Endothelial cell of umbilical vein (primary cell): ENCODE data around the gene C20orf141. TPM values are rescaled to one million over a fixed set of nuclear protein-coding genes. Genes with fewer than 3 reads are reported as not detected.

ENCODE experiments used
- BruUV-seq: library from RNA; stranded (reverse); fragments of 400-500 nt; replicated peaks from 2 replicates; lab custom pipeline; 2021; lab: Mats Ljungman, UMichigan
- CTCF ChIA-PET: fragments of 300-600, 350-600 bp; sonication (Branson Sonifier 250); formaldehyde crosslinking; loops from one replicate; lab custom pipeline; 2021; ENCODE audit warnings: antibody characterized with exemption, inconsistent platforms; lab: Charles Lee
- POLR2A ChIA-PET: fragments of 300-600, 350-600 bp; sonication (Branson Sonifier 250); formaldehyde crosslinking; loops from one replicate; lab custom pipeline; 2021; ENCODE audit warnings: antibody characterized with exemption, inconsistent platforms; lab: Charles Lee
- DNase-seq: peaks from one replicate; pipeline ENCODE4 v3.0.0-alpha.2; 2011; ENCODE audit warnings: low read depth, low spot score
- FAIRE-seq: peaks from 2 replicates; lab custom pipeline; 2011; peaks lifted over from hg19 to GRCh38; lab: Jason Lieb, UNC
- H2AFZ ChIP-seq: 2 replicates; pipeline ENCODE4 v1.6.0; 2012; ENCODE audit warnings: low read depth, low read length, control low read depth, inconsistent platforms
- H3K27ac ChIP-seq: 2 replicates; pipeline ENCODE4 v1.5.1; 2011; ENCODE audit warnings: low read depth, mild to moderate bottlenecking, control low read depth, low read length, moderate library complexity; ENCODE audit not compliant: insufficient read depth
- H3K27me3 ChIP-seq, 2 experiments: 2 replicates each; pipeline versions ENCODE4 v1.6.0 to v1.6.1; 2011; ENCODE audit warnings: low read length in 2 of 2, mixed read lengths in 1 of 2; ENCODE audit not compliant: control insufficient read depth in 2 of 2, insufficient read depth in 2 of 2
- H3K36me3 ChIP-seq, 2 experiments: 2 replicates in 1 of 2; 3 replicates in 1 of 2; pipeline ENCODE4 v1.5.1; 2011; ENCODE audit warnings: low read length in 2 of 2, mild to moderate bottlenecking in 1 of 2, moderate library complexity in 1 of 2; ENCODE audit not compliant: control insufficient read depth in 2 of 2, insufficient read depth in 2 of 2; ENCODE audit errors: extremely low read depth in 1 of 2
- H3K4me1 ChIP-seq: 3 replicates; pipeline ENCODE4 v1.5.1; 2011; ENCODE audit warnings: mild to moderate bottlenecking, low read length; ENCODE audit not compliant: control insufficient read depth, insufficient read depth; ENCODE audit errors: extremely low read depth
- H3K4me2 ChIP-seq: 2 replicates; pipeline ENCODE4 v1.6.1; 2011; ENCODE audit warnings: low read length, control low read depth, mixed read lengths; ENCODE audit not compliant: insufficient read depth
- H3K4me3 ChIP-seq, 3 experiments: fragments of 200-600 bp in 1 of 3; sonication (generic), shearing (Covaris generic) in 1 of 3; replicated peaks in 1 of 3; 2 replicates each; pipeline ENCODE4 v1.5.1; 2011 to 2016; ENCODE audit warnings: control low read depth in 3 of 3, low read length in 3 of 3, mild to moderate bottlenecking in 2 of 3, inconsistent platforms in 1 of 3, low read depth in 1 of 3, moderate library complexity in 1 of 3; ENCODE audit not compliant: insufficient read depth in 1 of 3
- H3K79me2 ChIP-seq: 2 replicates; pipeline ENCODE4 v1.6.0; 2012; ENCODE audit warnings: low read length, inconsistent platforms; ENCODE audit not compliant: control insufficient read depth, insufficient read depth
- H3K9ac ChIP-seq: replicated peaks from 2 replicates; pipeline ENCODE3; 2011; ENCODE audit warnings: low read length, control low read depth; ENCODE audit not compliant: insufficient read depth; ENCODE audit errors: extremely low read depth
- H3K9me1 ChIP-seq: replicated peaks from 3 replicates; pipeline ENCODE4 v1.6.0; 2011; ENCODE audit warnings: mild to moderate bottlenecking, low read length; ENCODE audit not compliant: control insufficient read depth, insufficient read depth; ENCODE audit errors: extremely low read depth
- H3K9me3 ChIP-seq: replicated peaks from 2 replicates; pipeline ENCODE4 v1.5.1; 2012; ENCODE audit warnings: low read length, inconsistent platforms; ENCODE audit not compliant: control insufficient read depth, insufficient read depth
- H4K20me1 ChIP-seq: replicated peaks from 2 replicates; pipeline ENCODE3; 2011; ENCODE audit warnings: mild to moderate bottlenecking, low read length; ENCODE audit not compliant: control insufficient read depth, insufficient read depth; ENCODE audit errors: extremely low read depth
- EZH2 ChIP-seq: IDR thresholded peaks from 2 replicates; pipeline ENCODE4 v1.6.1; 2012; ENCODE audit warnings: borderline replicate concordance, low read depth, mild to moderate bottlenecking, moderate library complexity, low read length, inconsistent platforms; ENCODE audit not compliant: severe bottlenecking
- FOS ChIP-seq: IDR thresholded peaks from 2 replicates; pipeline ENCODE4 v1.6.1; 2011; ENCODE audit warnings: mild to moderate bottlenecking, low read length, moderate library complexity, borderline replicate concordance; ENCODE audit not compliant: insufficient read depth
- GATA2 ChIP-seq: IDR thresholded peaks from 2 replicates; pipeline ENCODE4 v1.7.0; 2011; ENCODE audit warnings: low read depth, mild to moderate bottlenecking, moderate library complexity, mixed read lengths, low read length; ENCODE audit not compliant: insufficient read length, insufficient read depth
- JUN ChIP-seq: IDR thresholded peaks from 2 replicates; pipeline ENCODE4 v1.6.1; 2011; ENCODE audit warnings: borderline replicate concordance, low read depth; ENCODE audit not compliant: insufficient read length, insufficient read depth
- MYC ChIP-seq: IDR thresholded peaks from one replicate; pipeline ENCODE4 v1.6.1; 2011; ENCODE audit warnings: mild to moderate bottlenecking, low read depth, low read length
- POLR2A ChIP-seq: IDR thresholded peaks from 2 replicates; pipeline ENCODE4 v1.6.1; 2012; ENCODE audit warnings: low read depth, mild to moderate bottlenecking, control low read depth, low read length
- POLR2AphosphoS5 ChIP-seq: IDR thresholded peaks from 2 replicates; pipeline ENCODE4 v1.6.1; 2012; ENCODE audit warnings: low read depth, mild to moderate bottlenecking, control low read depth, low read length, moderate library complexity; ENCODE audit not compliant: insufficient read depth
- dilution Hi-C: fragments of 300-500 bp; cut with MboI; formaldehyde crosslinking; loops from one replicate; pipeline ENCODE4 v1.15.0; 2019; ENCODE audit warnings: low sequenced_read_pairs; ENCODE audit not compliant: extremely low pct_ligation_motif_present
- intact Hi-C: fragments of 100-400 bp; cut with micrococcal nuclease; formaldehyde crosslinking; loops from one replicate; pipeline ENCODE4 v1.10.0; 2022
- polyA plus RNA-seq, 4 experiments: library from polyadenylated mRNA; depleted of rRNA in 3 of 4; stranded (reverse) in 3 of 4; unstranded in 1 of 4; fragments of >200 nt; gene quantifications; 2 replicates each; pipeline versions ENCODE4 v1.2.1 to v1.2.3, GENCODE V29; 2011 to 2012; ENCODE audit warnings: missing spikeins in 1 of 4
- total RNA-seq: library from RNA; stranded (reverse); gene quantifications from 2 replicates; pipeline ENCODE4 v1.2.3, GENCODE V29; 2021
- TF ChIP-seq, protein P1 (sequence below), 2 donors: IDR thresholded peaks; 1 replicate in 1 of 2; 2 replicates in 1 of 2; pipeline ENCODE4 v1.5.1; 2011; ENCODE audit warnings: low read length in 2 of 2, mild to moderate bottlenecking in 2 of 2, moderate library complexity in 2 of 2, control low read depth in 1 of 2, inconsistent platforms in 1 of 2, low read depth in 1 of 2; ENCODE audit not compliant: insufficient read depth in 1 of 2; ENCODE audit errors: extremely low read depth in 1 of 2
- TF ChIP-seq, protein P2 (sequence below): IDR thresholded peaks from 2 replicates; pipeline ENCODE4 v1.6.1; 2011; ENCODE audit not compliant: insufficient read depth, insufficient read length

Gene C20orf141
- total and polyA plus RNA-seq, 2 donors (not counting 3 experiments of a cell fraction or from before 2014, with no cell fraction given): not detected

- H2AFZ ChIP-seq: no peak overlapping the region
- peaks cover 6% of the 10 kb centered on the region for H3K4me1 ChIP-seq
- H3K9ac ChIP-seq: no peak overlapping the region
- ChIA-PET POLR2A (no interaction called here), CTCF (no interaction called here)
- H3K79me2 ChIP-seq: no peaks in the 10 kb centered on the region
- no peaks in the 10 kb centered on the region for H4K20me1 ChIP-seq
- TF ChIP-seq, protein P1, sequence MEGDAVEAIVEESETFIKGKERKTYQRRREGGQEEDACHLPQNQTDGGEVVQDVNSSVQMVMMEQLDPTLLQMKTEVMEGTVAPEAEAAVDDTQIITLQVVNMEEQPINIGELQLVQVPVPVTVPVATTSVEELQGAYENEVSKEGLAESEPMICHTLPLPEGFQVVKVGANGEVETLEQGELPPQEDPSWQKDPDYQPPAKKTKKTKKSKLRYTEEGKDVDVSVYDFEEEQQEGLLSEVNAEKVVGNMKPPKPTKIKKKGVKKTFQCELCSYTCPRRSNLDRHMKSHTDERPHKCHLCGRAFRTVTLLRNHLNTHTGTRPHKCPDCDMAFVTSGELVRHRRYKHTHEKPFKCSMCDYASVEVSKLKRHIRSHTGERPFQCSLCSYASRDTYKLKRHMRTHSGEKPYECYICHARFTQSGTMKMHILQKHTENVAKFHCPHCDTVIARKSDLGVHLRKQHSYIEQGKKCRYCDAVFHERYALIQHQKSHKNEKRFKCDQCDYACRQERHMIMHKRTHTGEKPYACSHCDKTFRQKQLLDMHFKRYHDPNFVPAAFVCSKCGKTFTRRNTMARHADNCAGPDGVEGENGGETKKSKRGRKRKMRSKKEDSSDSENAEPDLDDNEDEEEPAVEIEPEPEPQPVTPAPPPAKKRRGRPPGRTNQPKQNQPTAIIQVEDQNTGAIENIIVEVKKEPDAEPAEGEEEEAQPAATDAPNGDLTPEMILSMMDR (IDR thresholded peaks at IDR 0.05; ENCODE audit: extremely low read depth in 1 of 2, insufficient read depth in 1 of 2, low read depth in 1 of 2, low read length in 2 of 2): no peak
- TF ChIP-seq GATA2 (no peak), POLR2A (no peak), JUN (no peak), EZH2 (no peak), POLR2AphosphoS5 (no peak), MYC (no peak), FOS (no peak)
- TF ChIP-seq, protein P2, sequence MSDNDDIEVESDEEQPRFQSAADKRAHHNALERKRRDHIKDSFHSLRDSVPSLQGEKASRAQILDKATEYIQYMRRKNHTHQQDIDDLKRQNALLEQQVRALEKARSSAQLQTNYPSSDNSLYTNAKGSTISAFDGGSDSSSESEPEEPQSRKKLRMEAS: no peak
- no peaks in the 10 kb centered on the region for H3K27me3 ChIP-seq
- peaks cover 0 to 2% of the 10 kb centered on the region in 2 experiments for H3K36me3 ChIP-seq
- no peaks in the 10 kb centered on the region for H3K9me3 ChIP-seq
- no peak overlapping the region for H3K27ac ChIP-seq
- DNase-seq: no peak
- H3K4me3 ChIP-seq: no peak overlapping the region
- FAIRE-seq: no peak
- no peak overlapping the region for H3K4me2 ChIP-seq
- intact Hi-C loops: no loop called here
- dilution Hi-C loops: no loop called here
- no peaks in the 10 kb centered on the region for H3K9me1 ChIP-seq
- BruUV-seq: TSS peak; percentile 6
Measured at GRCh38 chr20:2835331-2835796, 20.6 kb downstream of the C20orf141 start.
